ENCODE results near the gene TUBGCP2. TPM values are rescaled to one million over a fixed set of nuclear protein-coding genes. Genes with fewer than 3 reads are reported as not detected.

Gene TUBGCP2
- total RNA-seq, 1 donor from 2014 or later = 58.6 TPM

DNA sequence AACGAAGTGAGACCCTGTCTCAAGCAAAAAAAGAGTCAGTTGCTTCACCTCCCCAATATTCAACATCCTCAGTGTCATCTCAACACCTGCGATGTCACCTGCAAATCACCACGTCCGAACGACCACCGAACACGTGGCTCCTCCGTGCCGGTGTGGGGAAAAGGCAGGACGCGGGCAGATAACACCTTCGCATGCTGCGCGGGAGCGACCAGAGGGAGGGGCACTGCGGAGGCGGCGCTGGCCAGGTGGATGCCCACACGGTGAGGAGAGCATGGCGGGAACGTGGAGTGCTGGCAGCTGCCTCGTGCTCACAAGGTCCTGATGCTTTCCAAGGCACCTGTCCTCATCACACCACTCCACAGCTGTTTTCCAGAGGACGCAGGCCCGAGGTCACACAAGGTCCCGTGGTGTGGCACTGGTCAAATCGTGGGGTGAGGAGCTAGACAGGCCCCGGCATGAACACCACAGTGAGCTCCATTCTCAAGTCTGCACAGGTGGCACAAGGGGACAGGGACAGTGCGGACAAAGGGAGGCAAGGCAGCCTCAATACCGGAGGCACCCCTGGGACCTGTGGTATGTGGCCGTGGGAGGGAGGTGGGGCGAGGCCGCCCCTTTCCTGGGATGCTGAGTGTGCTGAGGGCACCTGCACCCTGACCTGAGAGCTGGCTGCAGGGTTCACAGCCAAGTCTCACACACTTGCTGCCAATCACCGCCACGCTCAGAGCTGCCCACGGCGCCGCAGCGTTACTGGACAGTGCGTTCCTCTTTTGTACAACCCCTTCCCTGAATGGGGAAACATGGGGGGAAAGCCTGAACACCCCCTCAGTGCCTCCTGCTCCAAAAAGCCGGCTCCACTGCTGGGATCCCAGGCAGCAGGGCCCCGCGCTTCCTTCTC is 13.0 kb downstream of the TUBGCP2 start:
- Mint-ChIP-seq H3K27ac (no peak overlapping the region), H3K4me1 (ENCODE audit: unreplicated experiment) (no peaks in the 10 kb centered on the region), H3K4me3 (no peak overlapping the region), H3K27me3 (no peaks in the 10 kb centered on the region), H3K36me3 (peaks cover 6% of the 10 kb centered on the region), H3K9me3 (no peaks in the 10 kb centered on the region)
- no peak for DNase-seq (ENCODE audit: extremely low spot score, unreplicated experiment)
- TF ChIP-seq CTCF (conservative IDR thresholded peaks at IDR 0.05) = no peak

DNA sequence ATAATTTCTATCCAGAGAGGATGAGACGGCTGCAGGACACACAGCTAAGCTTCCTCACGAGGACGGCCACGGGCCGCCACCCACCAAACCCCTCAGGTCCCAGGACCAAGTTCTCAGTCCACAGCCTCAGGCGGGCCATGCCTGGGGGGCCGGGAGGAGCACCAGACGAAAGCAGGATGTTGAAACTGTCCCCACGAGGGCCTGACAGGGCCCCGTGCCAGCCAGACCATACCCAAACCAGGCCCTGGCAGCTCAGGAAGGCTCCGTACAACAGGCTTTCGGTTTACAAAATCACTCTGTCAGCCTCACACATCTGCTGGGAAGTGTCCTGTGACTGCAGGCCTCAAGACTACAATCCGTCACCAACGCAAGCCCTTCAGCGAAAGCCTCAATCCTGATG is 14.5 kb downstream of the TUBGCP2 start:
- Mint-ChIP-seq H3K4me3 (no peak overlapping the region), H3K4me1 (ENCODE audit: unreplicated experiment) (no peaks in the 10 kb centered on the region), H3K27me3 (no peaks in the 10 kb centered on the region), H3K27ac (no peak overlapping the region), H3K9me3 (no peaks in the 10 kb centered on the region), H3K36me3 (peaks cover 7% of the 10 kb centered on the region)
- no peak for TF ChIP-seq CTCF (conservative IDR thresholded peaks at IDR 0.05)
- DNase-seq (ENCODE audit: extremely low spot score, unreplicated experiment) = no peak

- Mint-ChIP-seq H3K4me3 (no peak overlapping the region), H3K27me3 (no peaks in the 10 kb centered on the region), H3K36me3 (peaks cover 11% of the 10 kb centered on the region), H3K9me3 (no peaks in the 10 kb centered on the region), H3K4me1 (ENCODE audit: unreplicated experiment) (no peaks in the 10 kb centered on the region), H3K27ac (no peak overlapping the region)
- DNase-seq (ENCODE audit: extremely low spot score, unreplicated experiment) = no peak
- TF ChIP-seq CTCF (conservative IDR thresholded peaks at IDR 0.05) = no peak
These were observed 14.9 kb downstream of the TUBGCP2 start for GRCh38 chr10:133293810-133294119.

DNA sequence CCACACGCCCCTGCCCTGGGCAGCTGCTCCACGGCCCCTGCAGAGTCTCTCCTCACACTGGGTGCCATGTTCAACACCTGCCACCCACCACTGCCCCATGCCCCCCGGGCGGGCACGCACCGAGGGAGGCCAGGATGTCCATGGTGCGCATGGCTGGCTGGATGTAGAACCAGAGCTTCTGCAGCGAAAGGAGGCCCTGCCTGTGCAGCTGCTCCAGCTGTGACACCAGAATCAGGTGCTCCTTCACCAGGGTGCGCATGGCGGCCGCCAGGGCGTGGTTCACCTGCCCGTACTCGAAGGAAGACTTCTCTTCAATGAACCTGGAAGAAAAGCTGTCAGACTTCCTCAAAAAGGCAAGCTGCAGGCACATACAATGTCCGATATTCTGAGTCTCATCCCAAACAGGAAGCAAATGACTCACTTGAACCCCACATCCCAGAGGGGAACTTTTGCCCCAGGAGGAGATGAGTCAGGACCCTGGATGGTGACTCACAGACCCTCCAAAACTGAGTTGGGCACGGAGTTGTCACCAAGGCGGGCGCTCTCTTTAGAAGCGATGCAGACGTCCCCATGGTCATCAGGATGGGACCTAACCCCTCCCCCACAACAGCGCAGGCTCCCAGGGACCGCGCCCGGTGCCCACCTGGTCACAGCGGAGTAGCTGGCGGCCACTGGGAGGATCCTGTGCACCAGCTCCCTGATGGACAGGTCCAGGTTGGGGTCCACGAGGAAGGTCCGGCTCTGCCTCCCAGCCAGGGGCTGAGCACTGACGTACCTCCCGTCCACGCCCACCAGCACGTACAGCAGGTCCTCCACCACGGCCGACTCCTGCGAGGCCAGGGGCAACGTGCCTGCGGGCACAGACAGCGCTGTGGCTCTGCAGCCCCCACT is 15.5 kb downstream of the TUBGCP2 start:
- no peaks in the 10 kb centered on the region for H3K4me1 Mint-ChIP-seq (ENCODE audit: unreplicated experiment)
- H3K9me3 Mint-ChIP-seq = no peaks in the 10 kb centered on the region
- H3K4me3 Mint-ChIP-seq = no peak overlapping the region
- DNase-seq (ENCODE audit: extremely low spot score, unreplicated experiment) = no peak
- no peak for TF ChIP-seq CTCF (conservative IDR thresholded peaks at IDR 0.05)
- peaks cover 13% of the 10 kb centered on the region for H3K36me3 Mint-ChIP-seq
- H3K27ac Mint-ChIP-seq = no peak overlapping the region
- H3K27me3 Mint-ChIP-seq = no peaks in the 10 kb centered on the region

DNA sequence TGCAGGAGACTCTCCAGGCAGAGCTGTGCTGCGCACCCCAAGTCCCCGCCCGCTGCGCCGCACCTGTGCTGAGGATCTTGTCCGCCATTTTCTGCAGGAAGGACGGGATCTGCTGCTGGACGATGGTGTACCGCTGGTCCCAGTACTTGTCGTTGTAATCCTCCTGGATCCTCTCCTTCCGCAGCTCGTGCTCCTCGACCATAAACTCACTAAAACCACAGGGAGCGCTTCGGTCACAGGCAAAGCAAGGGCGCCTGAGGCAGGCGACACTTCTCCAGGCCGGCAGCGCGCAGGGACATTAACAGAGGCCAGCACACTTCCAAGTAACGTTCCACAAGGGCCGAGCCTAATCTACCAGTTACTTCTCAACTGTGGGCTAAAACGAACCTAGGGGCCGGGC is 18.9 kb downstream of the TUBGCP2 start:
- no peak overlapping the region for H3K4me3 Mint-ChIP-seq
- H3K9me3 Mint-ChIP-seq = no peaks in the 10 kb centered on the region
- no peak for DNase-seq (ENCODE audit: extremely low spot score, unreplicated experiment)
- H3K27me3 Mint-ChIP-seq = no peaks in the 10 kb centered on the region
- TF ChIP-seq CTCF (conservative IDR thresholded peaks at IDR 0.05) = no peak
- peaks cover 26% of the 10 kb centered on the region for H3K36me3 Mint-ChIP-seq
- no peak overlapping the region for H3K27ac Mint-ChIP-seq
- H3K4me1 Mint-ChIP-seq (ENCODE audit: unreplicated experiment) = no peaks in the 10 kb centered on the region
